PC-9 (cell line): ENCODE results near the gene SMPDL3B. TPM values are rescaled to one million over a fixed set of nuclear protein-coding genes. Genes with fewer than 3 reads are reported as not detected.
A peak's percentile ranks its signal among the peaks of the same experiment; 100 is the strongest.

Source experiments
- BruUV-seq: library from RNA; stranded (reverse); fragments of 400-500 nt; replicated peaks from 2 replicates; lab custom pipeline; 2021; lab: Mats Ljungman, UMichigan
- CTCF ChIA-PET: fragments of 300-600 bp; sonication (Branson Sonifier 250); formaldehyde crosslinking; loops from one replicate; lab custom pipeline; 2022; ENCODE audit warnings: antibody characterized with exemption; lab: Charles Lee
- POLR2A ChIA-PET: fragments of 300-600 bp; sonication (Branson Sonifier 250); formaldehyde crosslinking; loops from one replicate; lab custom pipeline; 2022; ENCODE audit warnings: antibody characterized with exemption; ENCODE audit not compliant: unreplicated experiment; lab: Charles Lee
- DNase-seq, 2 experiments: peaks; one replicate each; pipeline versions ENCODE4 v3.0.0 to v3.0.0-alpha.2; 2015 to 2022; ENCODE audit warnings: mixed read lengths in 1 of 2
- H2AFZ ChIP-seq: fragments of 200-600 bp; sonication (generic); 2 replicates; pipeline ENCODE4 v1.8.1; 2017; ENCODE audit warnings: antibody characterized with exemption
- H3F3A ChIP-seq: fragments of 200-600 bp; sonication (generic); 2 replicates; pipeline ENCODE4 v1.8.1; 2017; ENCODE audit warnings: antibody characterized with exemption, mild to moderate bottlenecking, low read depth; ENCODE audit not compliant: insufficient read depth
- H3K27ac ChIP-seq: fragments of 200-600 bp; sonication (generic); 2 replicates; pipeline ENCODE4 v1.6.1; 2016; ENCODE audit warnings: mixed run types
- H3K27me3 ChIP-seq: fragments of 200-600 bp; sonication (generic); 2 replicates; pipeline ENCODE4 v1.6.1; 2016; ENCODE audit warnings: low read depth, mixed run types; ENCODE audit not compliant: insufficient read depth
- H3K36me3 ChIP-seq: fragments of 200-600 bp; sonication (generic); 2 replicates; pipeline ENCODE4 v1.6.1; 2016; ENCODE audit warnings: low read depth, mixed run types
- H3K4me1 ChIP-seq: fragments of 200-600 bp; sonication (generic); replicated peaks from 2 replicates; pipeline ENCODE4 v1.6.1; 2016; ENCODE audit warnings: mixed run types; ENCODE audit not compliant: insufficient read depth
- H3K4me2 ChIP-seq: fragments of 200-600 bp; sonication (generic); 2 replicates; pipeline ENCODE4 v1.6.1; 2017; ENCODE audit warnings: mixed run types
- H3K4me3 ChIP-seq: fragments of 200-600 bp; sonication (generic); 2 replicates; pipeline ENCODE4 v1.6.1; 2016; ENCODE audit warnings: mixed run types
- H3K79me2 ChIP-seq: fragments of 200-600 bp; sonication (generic); 2 replicates; pipeline ENCODE4 v1.6.1; 2017; ENCODE audit warnings: low read depth, mixed run types
- H3K9me2 ChIP-seq: fragments of 200-600 bp; sonication (generic); 2 replicates; pipeline ENCODE4 v1.8.1; 2017; ENCODE audit warnings: mild to moderate bottlenecking; ENCODE audit not compliant: insufficient read depth
- H3K9me3 ChIP-seq: fragments of 200-600 bp; sonication (generic); 2 replicates; pipeline ENCODE4 v1.8.1; 2016; ENCODE audit warnings: low read depth; ENCODE audit not compliant: insufficient read depth
- H4K20me1 ChIP-seq: fragments of 200-600 bp; sonication (generic); 2 replicates; pipeline ENCODE4 v1.8.1; 2017; ENCODE audit not compliant: insufficient read depth
- EZH2 ChIP-seq: fragments of 200-600 bp; sonication (generic); IDR thresholded peaks from 2 replicates; pipeline ENCODE4 v1.8.0; 2017; ENCODE audit warnings: antibody characterized with exemption, low read depth
- intact Hi-C: fragments of 100-400 bp; cut with micrococcal nuclease; formaldehyde crosslinking; loops from one replicate; pipeline ENCODE4 v1.10.0; 2022; ENCODE audit not compliant: unreplicated experiment
- total RNA-seq: library from RNA; stranded (reverse); gene quantifications from 2 replicates; pipeline ENCODE4 v1.2.3, GENCODE V29; 2021
- TF ChIP-seq, protein P1 (sequence below): fragments of 200-600 bp; sonication (generic); conservative IDR thresholded peaks from 2 replicates; pipeline ENCODE4 v1.6.1; 2017; ENCODE audit warnings: mixed run types, antibody characterized with exemption, mild to moderate bottlenecking, moderate library complexity

Gene SMPDL3B
- total RNA-seq, 1 experiment from 2014 or later, result 26.5 TPM

DNA sequence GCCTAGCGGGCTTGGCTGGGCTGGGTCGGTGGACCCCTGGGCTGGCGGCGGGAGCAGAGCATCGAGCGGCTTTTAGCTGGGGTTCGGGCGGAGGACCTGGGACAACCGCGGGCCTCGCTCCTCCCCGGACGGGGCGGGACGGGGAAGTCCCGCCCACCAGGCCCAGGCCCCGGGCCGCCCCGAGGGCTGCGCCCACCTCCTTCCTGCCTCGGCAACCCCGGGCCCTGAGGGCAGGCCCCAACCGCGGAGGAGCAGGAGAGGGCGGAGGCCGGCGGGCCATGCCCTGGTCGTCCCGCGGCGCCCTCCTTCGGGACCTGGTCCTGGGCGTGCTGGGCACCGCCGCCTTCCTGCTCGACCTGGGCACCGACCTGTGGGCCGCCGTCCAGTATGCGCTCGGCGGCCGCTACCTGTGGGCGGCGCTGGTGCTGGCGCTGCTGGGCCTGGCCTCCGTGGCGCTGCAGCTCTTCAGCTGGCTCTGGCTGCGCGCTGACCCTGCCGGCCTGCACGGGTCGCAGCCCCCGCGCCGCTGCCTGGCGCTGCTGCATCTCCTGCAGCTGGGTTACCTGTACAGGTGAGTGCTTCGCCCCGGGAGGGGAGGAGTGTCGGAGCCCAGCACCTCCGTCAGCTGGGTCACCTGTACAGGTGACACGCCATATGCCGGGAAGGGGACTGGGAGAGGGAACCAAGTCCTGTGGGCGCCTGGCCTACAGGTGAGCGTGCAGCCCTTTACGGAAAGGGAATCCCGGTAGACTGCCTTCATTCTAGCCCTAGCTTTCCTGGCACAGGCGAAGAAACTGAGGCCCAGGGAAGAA, 25.2 kb downstream of the SMPDL3B start, which contains the start of gene XKR8:
XKR8 (plus strand) TSS at position 182 of the 812 bp plus-strand sequence; CDS start at position 279, 97 bp downstream.
- H4K20me1 ChIP-seq, result no peaks in the 10 kb centered on the region
- peaks cover 14% of the 10 kb centered on the region; the same call in 1 of the 2 replicates for H3F3A ChIP-seq
- intact Hi-C loops, result loop anchor here (1.0 kb wide), 1 partner anchor 8 kb away; no protein-coding TSS in a partner anchor
- no peaks in the 10 kb centered on the region for H3K27me3 ChIP-seq
- no TSS peak for BruUV-seq
- no peaks in the 10 kb centered on the region for H3K9me2 ChIP-seq
- peaks cover 14% of the 10 kb centered on the region; the same call in 1 of the 2 replicates for H3K4me1 ChIP-seq
- H3K4me3 ChIP-seq, result peak within 1 kb of the TSS; percentile 67
- no peaks in the 10 kb centered on the region for H3K79me2 ChIP-seq
- H3K4me2 ChIP-seq, result peak within 1 kb of the TSS; percentile 92
- DNase-seq, result peak; percentile 56 to 88
- peak within 1 kb of the TSS; percentile 99 for H2AFZ ChIP-seq
- peak within 1 kb of the TSS; percentile 61 for H3K27ac ChIP-seq
- no peak for TF ChIP-seq EZH2
- TF ChIP-seq, protein P1, sequence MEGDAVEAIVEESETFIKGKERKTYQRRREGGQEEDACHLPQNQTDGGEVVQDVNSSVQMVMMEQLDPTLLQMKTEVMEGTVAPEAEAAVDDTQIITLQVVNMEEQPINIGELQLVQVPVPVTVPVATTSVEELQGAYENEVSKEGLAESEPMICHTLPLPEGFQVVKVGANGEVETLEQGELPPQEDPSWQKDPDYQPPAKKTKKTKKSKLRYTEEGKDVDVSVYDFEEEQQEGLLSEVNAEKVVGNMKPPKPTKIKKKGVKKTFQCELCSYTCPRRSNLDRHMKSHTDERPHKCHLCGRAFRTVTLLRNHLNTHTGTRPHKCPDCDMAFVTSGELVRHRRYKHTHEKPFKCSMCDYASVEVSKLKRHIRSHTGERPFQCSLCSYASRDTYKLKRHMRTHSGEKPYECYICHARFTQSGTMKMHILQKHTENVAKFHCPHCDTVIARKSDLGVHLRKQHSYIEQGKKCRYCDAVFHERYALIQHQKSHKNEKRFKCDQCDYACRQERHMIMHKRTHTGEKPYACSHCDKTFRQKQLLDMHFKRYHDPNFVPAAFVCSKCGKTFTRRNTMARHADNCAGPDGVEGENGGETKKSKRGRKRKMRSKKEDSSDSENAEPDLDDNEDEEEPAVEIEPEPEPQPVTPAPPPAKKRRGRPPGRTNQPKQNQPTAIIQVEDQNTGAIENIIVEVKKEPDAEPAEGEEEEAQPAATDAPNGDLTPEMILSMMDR, result peak; percentile 44; the same call in 1 of the 2 replicates
- no peaks in the 10 kb centered on the region for H3K9me3 ChIP-seq
- no peaks in the 10 kb centered on the region for H3K36me3 ChIP-seq
- CTCF ChIA-PET, result interaction anchor here (0.6 to 1.0 kb wide), 3 partner anchors 19 to 104 kb away, joined by 3 read pairs; no protein-coding TSS in a partner anchor
- POLR2A ChIA-PET, result interaction anchor here (0.6 kb wide), 1 partner anchor 1065 kb away, joined by 5 read pairs; no protein-coding TSS in a partner anchor

DNA sequence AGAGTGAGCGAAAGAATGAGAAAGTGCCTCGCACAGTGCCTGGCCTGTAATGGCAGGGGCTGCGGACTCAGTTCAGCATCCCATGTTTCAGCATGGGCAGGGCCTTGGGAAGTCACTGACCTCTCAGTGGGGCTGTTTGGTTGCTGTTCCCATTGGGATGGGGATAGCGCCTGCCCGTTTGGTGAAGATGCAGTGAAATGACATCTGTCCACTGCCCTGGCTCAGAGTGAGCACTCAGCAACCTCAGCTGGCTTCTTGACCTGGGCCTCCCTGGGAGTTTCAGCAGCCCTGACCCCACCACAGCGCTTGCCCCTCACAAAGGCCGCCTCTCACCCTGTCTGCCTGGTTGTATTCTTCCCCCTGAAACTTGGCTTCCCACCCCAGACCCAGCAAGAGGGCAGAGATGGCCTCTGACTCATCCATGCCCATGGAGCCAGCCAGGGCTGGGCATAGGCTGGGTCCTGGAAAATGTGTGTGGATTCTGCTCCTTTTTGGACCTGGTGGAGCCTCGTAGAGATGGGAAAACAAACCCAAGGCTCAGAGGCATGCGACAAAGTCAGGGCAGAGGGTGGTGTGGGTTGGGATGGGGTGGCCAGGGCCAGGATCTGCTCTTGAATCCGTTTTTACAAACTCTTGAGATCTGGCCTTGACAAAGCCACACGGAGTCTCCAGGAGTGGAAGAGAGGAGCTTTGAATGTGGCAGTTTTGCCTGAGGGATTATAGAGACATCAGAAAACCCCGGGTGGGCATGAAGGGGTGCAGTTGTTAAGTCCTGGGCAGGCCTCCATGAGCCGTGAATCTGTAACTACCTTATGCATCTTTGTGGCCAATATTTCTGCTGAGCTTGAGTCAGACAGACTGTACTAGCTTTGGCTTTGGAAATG, 26.2 kb downstream of the SMPDL3B start:
- TF ChIP-seq, protein P1, result no peak
- TF ChIP-seq EZH2, result no peak
- intact Hi-C loops, result loop anchor here (1.0 kb wide), 1 partner anchor 7 kb away; no protein-coding TSS in a partner anchor
- Histone ChIP-seq H3K4me1 (peaks cover 14% of the 10 kb centered on the region; the same call in 1 of the 2 replicates), H3K4me3 (peak overlapping the region; percentile 67; the same call in 1 of the 2 replicates), H3F3A (peaks cover 14% of the 10 kb centered on the region; the same call in 1 of the 2 replicates), H3K9me2 (no peaks in the 10 kb centered on the region), H2AFZ (no peak overlapping the region), H3K36me3 (no peaks in the 10 kb centered on the region), H4K20me1 (no peaks in the 10 kb centered on the region), H3K79me2 (no peaks in the 10 kb centered on the region), H3K4me2 (peak overlapping the region; percentile 92), H3K27ac (no peak overlapping the region), H3K27me3 (no peaks in the 10 kb centered on the region), H3K9me3 (no peaks in the 10 kb centered on the region)
- CTCF ChIA-PET, result interaction anchor here (0.7 kb wide), 1 partner anchor 20 kb away, joined by 3 read pairs; no protein-coding TSS in a partner anchor
- no peak for DNase-seq
- POLR2A ChIA-PET, result no interaction called here
- BruUV-seq, result no TSS peak
